ENCODE data around the gene ARHGAP15.

Gene ARHGAP15

GRCh38 chr2:143796051-143796450, 666.8 kb downstream of the ARHGAP15 start:
- TF ChIP-seq NFIC (IDR thresholded peaks at IDR 0.05) (no peak), TEAD4 (IDR thresholded peaks at IDR 0.05) (no peak), RAD21 (IDR thresholded peaks at IDR 0.05; ENCODE audit: low read depth) (no peak), TCF12 (IDR thresholded peaks at IDR 0.05; ENCODE audit: low read depth) (no peak), TAF1 (IDR thresholded peaks at IDR 0.05; ENCODE audit: low read depth) (no peak), EP300 (IDR thresholded peaks at IDR 0.05; ENCODE audit: borderline replicate concordance) (no peak), YY1 (IDR thresholded peaks at IDR 0.05; ENCODE audit: low read depth) (no peak), EGR1 (IDR thresholded peaks at IDR 0.05) (no peak), CREB1 (IDR thresholded peaks at IDR 0.05; ENCODE audit: low read depth) (no peak), REST (IDR thresholded peaks at IDR 0.05; ENCODE audit: low read depth) (no peak), ZBTB7A (IDR thresholded peaks at IDR 0.05; ENCODE audit: low read depth) (no peak), MAX (IDR thresholded peaks at IDR 0.05) (no peak), USF1 (IDR thresholded peaks at IDR 0.05) (no peak), FOXM1 (IDR thresholded peaks at IDR 0.05; ENCODE audit: borderline replicate concordance, low read depth) (no peak)

GRCh38 chr2:143801561-143801960, 672.3 kb downstream of the ARHGAP15 start:
- TF ChIP-seq EP300 (IDR thresholded peaks at IDR 0.05; ENCODE audit: borderline replicate concordance): no peak

GRCh38 chr2:143802242-143802641, 673.0 kb downstream of the ARHGAP15 start:
- no peak for TF ChIP-seq CEBPB (IDR thresholded peaks at IDR 0.05)
- TF ChIP-seq REST (IDR thresholded peaks at IDR 0.05; ENCODE audit: low read depth): no peak
- no peak for TF ChIP-seq TAF1 (IDR thresholded peaks at IDR 0.05; ENCODE audit: low read depth)
- TF ChIP-seq CREB1 (IDR thresholded peaks at IDR 0.05; ENCODE audit: low read depth): no peak
- no peak for TF ChIP-seq EGR1 (IDR thresholded peaks at IDR 0.05)
- no peak for TF ChIP-seq ZBTB7A (IDR thresholded peaks at IDR 0.05; ENCODE audit: low read depth)
- TF ChIP-seq YY1 (IDR thresholded peaks at IDR 0.05; ENCODE audit: low read depth): no peak
- no peak for TF ChIP-seq USF1 (IDR thresholded peaks at IDR 0.05)
- no peak for TF ChIP-seq TCF12 (IDR thresholded peaks at IDR 0.05; ENCODE audit: low read depth)
- TF ChIP-seq FOXM1 (IDR thresholded peaks at IDR 0.05; ENCODE audit: borderline replicate concordance, low read depth): no peak
- TF ChIP-seq EP300 (IDR thresholded peaks at IDR 0.05; ENCODE audit: borderline replicate concordance): no peak
- TF ChIP-seq NFIC (IDR thresholded peaks at IDR 0.05): no peak
- no peak for TF ChIP-seq TEAD4 (IDR thresholded peaks at IDR 0.05)
- TF ChIP-seq MAX (IDR thresholded peaks at IDR 0.05): no peak

- TF ChIP-seq TAF1 (IDR thresholded peaks at IDR 0.05; ENCODE audit: low read depth) (no peak), USF1 (IDR thresholded peaks at IDR 0.05) (no peak), RAD21 (IDR thresholded peaks at IDR 0.05; ENCODE audit: low read depth) (no peak), YY1 (IDR thresholded peaks at IDR 0.05; ENCODE audit: low read depth) (no peak), FOXM1 (IDR thresholded peaks at IDR 0.05; ENCODE audit: borderline replicate concordance, low read depth) (no peak), CEBPB (IDR thresholded peaks at IDR 0.05) (no peak), EGR1 (IDR thresholded peaks at IDR 0.05) (no peak), CREB1 (IDR thresholded peaks at IDR 0.05; ENCODE audit: low read depth) (no peak), REST (IDR thresholded peaks at IDR 0.05; ENCODE audit: low read depth) (no peak), TEAD4 (IDR thresholded peaks at IDR 0.05) (no peak), EP300 (IDR thresholded peaks at IDR 0.05; ENCODE audit: borderline replicate concordance) (no peak), ZBTB7A (IDR thresholded peaks at IDR 0.05; ENCODE audit: low read depth) (no peak), TCF12 (IDR thresholded peaks at IDR 0.05; ENCODE audit: low read depth) (no peak), MAX (IDR thresholded peaks at IDR 0.05) (no peak), NFIC (IDR thresholded peaks at IDR 0.05) (no peak)
Measured at GRCh38 chr2:143802871-143803650, 673.8 kb downstream of the ARHGAP15 start.

Data from Ishikawa (cell line).